Kidney tubule cell (primary cell): ENCODE data around the gene BBLN.
"Not testable (repeated sequence)": the region's sequence is repeated elsewhere in the genome, so short reads cannot be mapped to it uniquely, and the experiment has no call there.

ENCODE experiments used
- DNase-seq: peaks from one replicate; pipeline ENCODE4 v3.0.0-alpha.2; 2018; ENCODE audit warnings: low spot score

The BBLN gene

GRCh38 chr9:128124873-128125579 lies 35.0 kb upstream of the BBLN start:
- peak; percentile 61 for DNase-seq

- no peak for DNase-seq
These were observed 34.3 kb upstream of the BBLN start for GRCh38 chr9:128125580-128126354.

GRCh38 chr9:128127568-128127989 lies 32.5 kb upstream of the BBLN start, which contains the start of gene PTGES2:
Gene PTGES2, minus strand, starts transcription at chr9:128127729. Its CDS starts 12 bp downstream, at chr9:128127717.
- peak; percentile 82 for DNase-seq

GRCh38 chr9:128127990-128128835 lies 31.9 kb upstream of the BBLN start:
- peak; percentile 92 for DNase-seq

GRCh38 chr9:128128836-128129590 lies 31.1 kb upstream of the BBLN start:
- DNase-seq: no peak

GRCh38 chr9:128129976-128130590 lies 30.0 kb upstream of the BBLN start:
- not testable (repeated sequence) for DNase-seq

GRCh38 chr9:128130651-128131050 lies 29.4 kb upstream of the BBLN start:
- DNase-seq: not testable (repeated sequence)

GRCh38 chr9:128131346-128131745 lies 28.7 kb upstream of the BBLN start:
- DNase-seq: not testable (repeated sequence)

GRCh38 chr9:128132139-128132538 lies 27.9 kb upstream of the BBLN start:
- DNase-seq: peak; percentile 54

GRCh38 chr9:128135561-128135960 lies 24.5 kb upstream of the BBLN start:
- not testable (repeated sequence) for DNase-seq

GRCh38 chr9:128136816-128137793 lies 23.0 kb upstream of the BBLN start:
- DNase-seq: peak; percentile 84

GRCh38 chr9:128138001-128138400 lies 22.1 kb upstream of the BBLN start:
- DNase-seq: no peak

- no peak for DNase-seq
These were observed 20.4 kb upstream of the BBLN start for GRCh38 chr9:128139621-128140020.

- no peak for DNase-seq
These were observed 18.5 kb upstream of the BBLN start for GRCh38 chr9:128141604-128142003.

GRCh38 chr9:128142061-128142460 lies 18.0 kb upstream of the BBLN start:
- no peak for DNase-seq

GRCh38 chr9:128142596-128142995 lies 17.5 kb upstream of the BBLN start:
- DNase-seq: no peak

GRCh38 chr9:128143525-128144238 lies 16.4 kb upstream of the BBLN start:
- DNase-seq: no peak

- no peak for DNase-seq
These were observed 15.6 kb upstream of the BBLN start for GRCh38 chr9:128144239-128145181.
